Measurements from ENCODE around the gene LIMS4. TPM values are rescaled to one million over a fixed set of nuclear protein-coding genes. Genes with fewer than 3 reads are reported as not detected.

Gene LIMS4
- total RNA-seq, 1 donor from 2014 or later, result 2.8 TPM

Other genes with a start within 250 kb of the LIMS4 start
- 11.0 TPM for gene RGPD6, start 104.4 kb upstream of the LIMS4 start, total RNA-seq
- gene BUB1, start 205.2 kb upstream of the LIMS4 start, total RNA-seq, result 2.0 TPM